ENCODE measurements around the gene CHST5. TPM values are rescaled to one million over a fixed set of nuclear protein-coding genes. Genes with fewer than 3 reads are reported as not detected.
A peak's percentile ranks its signal among the peaks of the same experiment; 100 is the strongest.

Gene CHST5
- total and polyA plus RNA-seq, 9 of the 15 experiments (the other 6 are each of a cell fraction or from before 2014, with no cell fraction given): 0.06 to 0.21 (median 0.14) TPM; not detected in 5

DNA sequence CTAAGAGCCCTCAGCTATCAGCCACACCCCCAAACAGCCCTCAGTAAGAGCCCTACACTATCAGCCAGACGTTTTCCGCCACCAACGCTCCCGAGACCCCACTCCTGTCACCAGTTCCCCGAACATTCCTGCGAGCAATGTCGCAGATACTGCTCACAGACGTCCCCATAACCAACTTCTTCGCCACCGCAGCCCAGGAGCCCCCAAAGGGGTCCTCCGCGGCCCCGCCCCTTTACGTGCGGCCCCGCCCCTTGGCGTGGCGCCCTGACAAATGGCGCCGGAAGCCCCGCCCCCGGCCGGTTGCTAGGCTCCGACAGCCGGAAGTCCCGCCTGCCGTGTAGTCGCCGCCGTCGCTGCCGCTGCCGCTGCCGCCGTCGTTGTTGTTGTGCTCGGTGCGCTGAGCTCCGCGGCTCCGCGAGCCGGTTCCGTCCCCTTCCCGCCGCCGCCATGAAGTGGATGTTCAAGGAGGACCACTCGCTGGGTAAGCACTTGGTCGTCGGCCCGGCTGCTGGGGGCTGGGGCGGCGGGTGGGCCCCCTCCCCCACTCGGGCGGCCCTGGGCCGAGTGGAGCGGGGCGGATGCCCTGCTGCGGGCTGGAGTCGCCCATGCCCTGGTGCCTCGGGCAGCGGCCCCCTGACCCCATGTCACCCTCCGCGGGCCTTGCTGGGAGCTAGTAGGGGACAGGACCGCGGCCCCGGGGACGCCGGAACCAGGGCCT lies 30.3 kb upstream of the CHST5 start, which contains the start of gene GABARAPL2 (continued):
- TF ChIP-seq, protein P1, sequence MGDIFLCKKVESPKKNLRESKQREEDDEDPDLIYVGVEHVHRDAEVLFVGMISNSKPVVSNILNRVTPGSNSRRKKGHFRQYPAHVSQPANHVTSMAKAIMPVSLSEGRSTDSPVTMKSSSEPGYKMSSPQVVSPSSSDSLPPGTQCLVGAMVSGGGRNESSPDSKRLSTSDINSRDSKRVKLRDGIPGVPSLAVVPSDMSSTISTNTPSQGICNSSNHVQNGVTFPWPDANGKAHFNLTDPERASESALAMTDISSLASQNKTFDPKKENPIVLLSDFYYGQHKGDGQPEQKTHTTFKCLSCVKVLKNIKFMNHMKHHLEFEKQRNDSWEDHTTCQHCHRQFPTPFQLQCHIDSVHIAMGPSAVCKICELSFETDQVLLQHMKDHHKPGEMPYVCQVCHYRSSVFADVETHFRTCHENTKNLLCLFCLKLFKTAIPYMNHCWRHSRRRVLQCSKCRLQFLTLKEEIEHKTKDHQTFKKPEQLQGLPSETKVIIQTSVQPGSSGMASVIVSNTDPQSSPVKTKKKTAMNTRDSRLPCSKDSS (IDR thresholded peaks at IDR 0.05; ENCODE audit: low read depth, partially characterized antibody): no peak
- TF ChIP-seq MYNN (IDR thresholded peaks at IDR 0.05): peak; percentile 89
- TF ChIP-seq MYNN (CRISPR knock-in tag; IDR thresholded peaks at IDR 0.05): no peak
- TF ChIP-seq ETV5 (CRISPR knock-in tag; IDR thresholded peaks at IDR 0.05; ENCODE audit: low read depth): peak; percentile 67
- TF ChIP-seq TSC22D4 (tag; IDR thresholded peaks at IDR 0.05): no peak
- TF ChIP-seq, protein P2, sequence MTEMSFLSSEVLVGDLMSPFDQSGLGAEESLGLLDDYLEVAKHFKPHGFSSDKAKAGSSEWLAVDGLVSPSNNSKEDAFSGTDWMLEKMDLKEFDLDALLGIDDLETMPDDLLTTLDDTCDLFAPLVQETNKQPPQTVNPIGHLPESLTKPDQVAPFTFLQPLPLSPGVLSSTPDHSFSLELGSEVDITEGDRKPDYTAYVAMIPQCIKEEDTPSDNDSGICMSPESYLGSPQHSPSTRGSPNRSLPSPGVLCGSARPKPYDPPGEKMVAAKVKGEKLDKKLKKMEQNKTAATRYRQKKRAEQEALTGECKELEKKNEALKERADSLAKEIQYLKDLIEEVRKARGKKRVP (CRISPR knock-in tag; IDR thresholded peaks at IDR 0.05): no peak
- TF ChIP-seq GTF2F1 (IDR thresholded peaks at IDR 0.05; ENCODE audit: low read depth, low read length): no peak
- no peak for TF ChIP-seq HMG20A (CRISPR knock-in tag; conservative IDR thresholded peaks at IDR 0.05)
- TF ChIP-seq CBX1 (IDR thresholded peaks at IDR 0.05; ENCODE audit: low read depth): peak; percentile 77; the same call in 1 of the 2 replicates
- TF ChIP-seq WHSC1 (IDR thresholded peaks at IDR 0.05; ENCODE audit: low read length): no peak
- TF ChIP-seq POLR2AphosphoS2 (IDR thresholded peaks at IDR 0.05; ENCODE audit: low read length): no peak
- TF ChIP-seq ESRRB (CRISPR knock-in tag; IDR thresholded peaks at IDR 0.05; ENCODE audit: borderline replicate concordance): no peak
- peak; percentile 19 for TF ChIP-seq FIP1L1 (IDR thresholded peaks at IDR 0.05; ENCODE audit: low read depth, low read length, poor library complexity, severe bottlenecking)
- TF ChIP-seq NR2C2 (CRISPR knock-in tag; IDR thresholded peaks at IDR 0.05): no peak
- TF ChIP-seq NR2C2 (tag; IDR thresholded peaks at IDR 0.05): no peak
- TF ChIP-seq ATF1 (CRISPR knock-in tag; IDR thresholded peaks at IDR 0.05): no peak
- TF ChIP-seq ATF1 (tag; IDR thresholded peaks at IDR 0.05): peak; percentile 74
- TF ChIP-seq ZNF445 (CRISPR knock-in tag; IDR thresholded peaks at IDR 0.05; ENCODE audit: low read depth): no peak
- peak; percentile 80; the same call in 1 of the 2 replicates for TF ChIP-seq KDM2B (CRISPR knock-in tag; IDR thresholded peaks at IDR 0.05)
- 0 out of 4 replicates have a peak, but pooled peaks of 1 of the 2 experiments have one; percentile 13 for TF ChIP-seq TRIM24 (IDR thresholded peaks at IDR 0.05)
- TF ChIP-seq HNRNPL (IDR thresholded peaks at IDR 0.05; ENCODE audit: low read depth, low read length): no peak; the same call in 1 of the 2 replicates
- no peak for TF ChIP-seq HNRNPH1 (optimal IDR thresholded peaks at IDR 0.05; ENCODE audit: low read depth, low read length)
- no peak for TF ChIP-seq HNRNPUL1 (IDR thresholded peaks at IDR 0.05; ENCODE audit: low read length)
- TF ChIP-seq KLF6 (CRISPR knock-in tag; IDR thresholded peaks at IDR 0.05; ENCODE audit: borderline replicate concordance): no peak
- no peak for TF ChIP-seq MTA1 (IDR thresholded peaks at IDR 0.05; ENCODE audit: borderline replicate concordance)
- no peak for TF ChIP-seq ZNF444 (CRISPR knock-in tag; IDR thresholded peaks at IDR 0.05)
- no peak for TF ChIP-seq GTF2E2 (tag; IDR thresholded peaks at IDR 0.05)
- TF ChIP-seq RUNX1 (IDR thresholded peaks at IDR 0.05; ENCODE audit: low read depth): no peak
- TF ChIP-seq RBM25 (IDR thresholded peaks at IDR 0.05; ENCODE audit: low read depth, low read length, severe bottlenecking): peak; percentile 55
- TF ChIP-seq, protein P3, sequence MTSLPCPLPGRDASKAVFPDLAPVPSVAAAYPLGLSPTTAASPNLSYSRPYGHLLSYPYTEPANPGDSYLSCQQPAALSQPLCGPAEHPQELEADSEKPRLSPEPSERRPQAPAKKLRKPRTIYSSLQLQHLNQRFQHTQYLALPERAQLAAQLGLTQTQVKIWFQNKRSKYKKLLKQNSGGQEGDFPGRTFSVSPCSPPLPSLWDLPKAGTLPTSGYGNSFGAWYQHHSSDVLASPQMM (CRISPR knock-in tag; IDR thresholded peaks at IDR 0.05): no peak
- peak; percentile 30 for TF ChIP-seq PHF20 (IDR thresholded peaks at IDR 0.05; ENCODE audit: partially characterized antibody)

All from K562 (cell line).